Measurements from ENCODE around the gene APBA3.
A peak's percentile ranks its signal among the peaks of the same experiment; 100 is the strongest.

DNA sequence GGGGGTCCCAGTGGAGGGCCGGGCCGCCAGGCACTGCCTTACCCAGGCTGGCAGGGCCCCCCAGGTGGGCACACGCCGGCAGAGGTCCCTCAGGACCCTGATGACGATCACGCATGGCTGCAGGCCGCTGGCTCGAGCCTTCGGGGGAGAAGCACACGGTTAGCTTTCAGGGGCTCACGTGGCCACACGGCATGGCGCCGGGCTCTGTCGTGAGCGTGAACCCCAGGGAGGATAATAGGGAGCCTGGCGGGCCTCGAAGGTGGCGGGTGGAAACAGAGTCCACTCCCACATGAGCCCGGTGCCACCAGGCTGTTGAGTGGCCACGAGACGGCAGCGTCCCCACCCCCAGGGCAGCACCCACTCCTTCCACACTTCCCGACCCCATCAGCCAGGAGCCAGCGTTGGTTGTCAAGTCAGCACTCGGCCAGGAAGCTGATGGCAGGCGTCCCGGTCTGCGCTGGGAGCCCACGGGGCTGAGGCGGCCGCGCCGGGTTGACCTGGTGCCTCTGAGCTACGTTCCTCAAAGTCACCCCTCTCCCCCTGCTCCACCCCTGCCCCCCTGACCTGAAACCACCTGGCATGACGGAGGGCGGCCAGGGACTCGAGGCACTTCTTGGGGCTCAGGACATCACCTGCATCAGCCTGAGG is 49.3 kb upstream of the APBA3 start:
- TF ChIP-seq, protein P1, sequence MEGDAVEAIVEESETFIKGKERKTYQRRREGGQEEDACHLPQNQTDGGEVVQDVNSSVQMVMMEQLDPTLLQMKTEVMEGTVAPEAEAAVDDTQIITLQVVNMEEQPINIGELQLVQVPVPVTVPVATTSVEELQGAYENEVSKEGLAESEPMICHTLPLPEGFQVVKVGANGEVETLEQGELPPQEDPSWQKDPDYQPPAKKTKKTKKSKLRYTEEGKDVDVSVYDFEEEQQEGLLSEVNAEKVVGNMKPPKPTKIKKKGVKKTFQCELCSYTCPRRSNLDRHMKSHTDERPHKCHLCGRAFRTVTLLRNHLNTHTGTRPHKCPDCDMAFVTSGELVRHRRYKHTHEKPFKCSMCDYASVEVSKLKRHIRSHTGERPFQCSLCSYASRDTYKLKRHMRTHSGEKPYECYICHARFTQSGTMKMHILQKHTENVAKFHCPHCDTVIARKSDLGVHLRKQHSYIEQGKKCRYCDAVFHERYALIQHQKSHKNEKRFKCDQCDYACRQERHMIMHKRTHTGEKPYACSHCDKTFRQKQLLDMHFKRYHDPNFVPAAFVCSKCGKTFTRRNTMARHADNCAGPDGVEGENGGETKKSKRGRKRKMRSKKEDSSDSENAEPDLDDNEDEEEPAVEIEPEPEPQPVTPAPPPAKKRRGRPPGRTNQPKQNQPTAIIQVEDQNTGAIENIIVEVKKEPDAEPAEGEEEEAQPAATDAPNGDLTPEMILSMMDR (IDR thresholded peaks at IDR 0.05; ENCODE audit: low read length) = no peak
- peak; percentile 56 for TF ChIP-seq EZH2 (optimal IDR thresholded peaks at IDR 0.05; ENCODE audit: low read depth, low read length)

All from MM.1S (cell line).